ENCODE measurements around the gene PID1. TPM values are rescaled to one million over a fixed set of nuclear protein-coding genes. Genes with fewer than 3 reads are reported as not detected.

The PID1 gene
- total and polyA plus RNA-seq, 3 donors from 2014 or later, result 8.1 to 15.5 (median 14.8) TPM

GRCh38 chr2:229153267-229153666, 117.8 kb downstream of the PID1 start:
- Histone ChIP-seq H3K4me1 (no peaks in the 10 kb centered on the region), H3K27ac (no peak overlapping the region), H3K9me3 (no peaks in the 10 kb centered on the region), H3K4me3 (no peak overlapping the region), H3K36me3 (ENCODE audit: low read depth, missing control alignments) (no peaks in the 10 kb centered on the region), H3K27me3 (no peaks in the 10 kb centered on the region)
- 67 to 83% methylated on average over 8 of the region's 8 CpGs for WGBS, 2 donors
- no peak for DNase-seq
- TF ChIP-seq POLR2A (IDR thresholded peaks at IDR 0.05), result no peak
- TF ChIP-seq CTCF (IDR thresholded peaks at IDR 0.05), result no peak
- intact Hi-C loops (cut with DNase I; ENCODE audit: low total_unique reads), result no loop called here

- no peak overlapping the region for H3K27ac ChIP-seq
- WGBS, 2 donors, result 90 to 91% methylated on average over 10 of the region's 10 CpGs
- DNase-seq, result no peak
- TF ChIP-seq POLR2A (IDR thresholded peaks at IDR 0.05) (no peak), CTCF (IDR thresholded peaks at IDR 0.05) (no peak)
- no peaks in the 10 kb centered on the region for H3K9me3 ChIP-seq
- no peaks in the 10 kb centered on the region for H3K4me1 ChIP-seq
- H3K4me3 ChIP-seq, result no peak overlapping the region
- intact Hi-C loops (cut with DNase I; ENCODE audit: low total_unique reads), result no loop called here
- H3K36me3 ChIP-seq (ENCODE audit: low read depth, missing control alignments), result no peaks in the 10 kb centered on the region
- no peaks in the 10 kb centered on the region for H3K27me3 ChIP-seq
Observed at GRCh38 chr2:229152674-229153073, 118.4 kb downstream of the PID1 start.

- no peak for DNase-seq
- no peaks in the 10 kb centered on the region for H3K36me3 ChIP-seq (ENCODE audit: low read depth, missing control alignments)
- intact Hi-C loops (cut with DNase I; ENCODE audit: low total_unique reads), result no loop called here
- no peak overlapping the region for H3K27ac ChIP-seq
- TF ChIP-seq CTCF (IDR thresholded peaks at IDR 0.05) (no peak), POLR2A (IDR thresholded peaks at IDR 0.05) (no peak)
- H3K9me3 ChIP-seq, result no peaks in the 10 kb centered on the region
- H3K4me1 ChIP-seq, result no peaks in the 10 kb centered on the region
- H3K4me3 ChIP-seq, result no peak overlapping the region
- WGBS, 2 donors, result 88 to 90% methylated on average over 4 of the region's 4 CpGs
- H3K27me3 ChIP-seq, result no peaks in the 10 kb centered on the region
Observed at GRCh38 chr2:229150317-229150716, 120.8 kb downstream of the PID1 start.

- DNase-seq, result no peak
- 80 to 84% methylated on average over 3 of the region's 3 CpGs for WGBS, 2 donors
- H3K4me1 ChIP-seq, result no peaks in the 10 kb centered on the region
- intact Hi-C loops (cut with DNase I; ENCODE audit: low total_unique reads), result no loop called here
- no peaks in the 10 kb centered on the region for H3K36me3 ChIP-seq (ENCODE audit: low read depth, missing control alignments)
- H3K4me3 ChIP-seq, result no peak overlapping the region
- no peak overlapping the region for H3K27ac ChIP-seq
- no peaks in the 10 kb centered on the region for H3K9me3 ChIP-seq
- H3K27me3 ChIP-seq, result no peaks in the 10 kb centered on the region
- no peak for TF ChIP-seq POLR2A (IDR thresholded peaks at IDR 0.05)
- no peak for TF ChIP-seq CTCF (IDR thresholded peaks at IDR 0.05)
Observed at GRCh38 chr2:229141424-229142025, 129.6 kb downstream of the PID1 start.

- H3K36me3 ChIP-seq (ENCODE audit: low read depth, missing control alignments), result no peaks in the 10 kb centered on the region
- 44 to 82% methylated on average over 3 of the region's 3 CpGs for WGBS, 2 donors
- H3K4me1 ChIP-seq, result no peaks in the 10 kb centered on the region
- intact Hi-C loops (cut with DNase I; ENCODE audit: low total_unique reads), result no loop called here
- H3K4me3 ChIP-seq, result no peak overlapping the region
- no peaks in the 10 kb centered on the region for H3K9me3 ChIP-seq
- DNase-seq, result no peak
- H3K27ac ChIP-seq, result no peak overlapping the region
- no peaks in the 10 kb centered on the region for H3K27me3 ChIP-seq
- no peak for TF ChIP-seq POLR2A (IDR thresholded peaks at IDR 0.05)
- TF ChIP-seq CTCF (IDR thresholded peaks at IDR 0.05), result no peak
Observed at GRCh38 chr2:229137639-229138038, 133.4 kb downstream of the PID1 start.
